Tibial nerve (tissue), 4 donors: Measurements from ENCODE around the gene GTPBP4.

Source experiments
- EP300 ChIP-seq, 2 donors: sonication (generic); formaldehyde crosslinking; IDR thresholded peaks; one replicate each; pipeline ENCODE4 v1.6.1; 2017; ENCODE audit warnings: antibody characterized with exemption in 2 of 2, mild to moderate bottlenecking in 1 of 2
- POLR2A ChIP-seq, 2 donors: fragments of 450-650 bp; IDR thresholded peaks; one replicate each; pipeline ENCODE4 v1.6.1; 2017; ENCODE audit warnings: antibody characterized with exemption in 2 of 2, mild to moderate bottlenecking in 2 of 2, moderate library complexity in 2 of 2
- TF ChIP-seq, protein P1 (sequence below), 5 experiments: fragments of 200-600 bp in 3 of 5; fragments of 450-650 bp in 2 of 5; sonication (generic) in 3 of 5; IDR thresholded peaks; one replicate each; pipeline ENCODE4 v1.5.1; 2016 to 2019; ENCODE audit warnings: antibody characterized with exemption in 5 of 5, mild to moderate bottlenecking in 3 of 5, moderate library complexity in 2 of 5

DNA sequence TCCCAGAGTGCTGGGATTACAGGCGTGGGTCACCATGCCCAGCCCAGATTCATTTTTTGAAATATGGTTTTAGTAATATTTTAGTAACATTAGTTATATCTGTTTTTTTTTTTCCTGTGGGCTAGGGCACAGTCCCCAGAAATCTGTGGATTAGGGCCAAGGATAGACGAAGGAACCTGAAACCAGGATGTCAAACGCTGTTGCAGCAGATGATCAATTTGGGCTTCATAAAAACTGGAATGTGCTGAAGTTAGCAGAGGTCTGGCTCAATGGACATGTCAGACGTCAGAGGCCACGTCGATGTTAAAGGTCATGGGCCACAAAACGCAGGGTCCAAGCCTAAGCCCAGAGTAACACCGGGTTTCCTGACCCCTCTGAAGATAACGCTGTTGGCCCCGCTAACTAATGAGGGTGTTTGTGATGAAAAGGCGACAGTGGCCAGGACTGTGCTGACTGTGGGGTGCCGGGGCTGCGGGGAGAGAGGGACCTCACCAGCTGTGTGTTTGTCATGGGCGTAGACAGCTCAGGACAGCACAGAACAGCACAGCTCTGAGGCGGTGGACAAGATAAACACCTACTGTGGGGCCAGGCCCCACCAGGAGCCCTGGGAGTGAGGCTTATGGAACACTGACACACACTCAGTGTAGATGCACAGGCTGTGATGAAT lies 23.8 kb upstream of the GTPBP4 start:
- TF ChIP-seq, protein P1, sequence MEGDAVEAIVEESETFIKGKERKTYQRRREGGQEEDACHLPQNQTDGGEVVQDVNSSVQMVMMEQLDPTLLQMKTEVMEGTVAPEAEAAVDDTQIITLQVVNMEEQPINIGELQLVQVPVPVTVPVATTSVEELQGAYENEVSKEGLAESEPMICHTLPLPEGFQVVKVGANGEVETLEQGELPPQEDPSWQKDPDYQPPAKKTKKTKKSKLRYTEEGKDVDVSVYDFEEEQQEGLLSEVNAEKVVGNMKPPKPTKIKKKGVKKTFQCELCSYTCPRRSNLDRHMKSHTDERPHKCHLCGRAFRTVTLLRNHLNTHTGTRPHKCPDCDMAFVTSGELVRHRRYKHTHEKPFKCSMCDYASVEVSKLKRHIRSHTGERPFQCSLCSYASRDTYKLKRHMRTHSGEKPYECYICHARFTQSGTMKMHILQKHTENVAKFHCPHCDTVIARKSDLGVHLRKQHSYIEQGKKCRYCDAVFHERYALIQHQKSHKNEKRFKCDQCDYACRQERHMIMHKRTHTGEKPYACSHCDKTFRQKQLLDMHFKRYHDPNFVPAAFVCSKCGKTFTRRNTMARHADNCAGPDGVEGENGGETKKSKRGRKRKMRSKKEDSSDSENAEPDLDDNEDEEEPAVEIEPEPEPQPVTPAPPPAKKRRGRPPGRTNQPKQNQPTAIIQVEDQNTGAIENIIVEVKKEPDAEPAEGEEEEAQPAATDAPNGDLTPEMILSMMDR (IDR thresholded peaks at IDR 0.05): no peak
- no peak for TF ChIP-seq POLR2A (IDR thresholded peaks at IDR 0.05)
- no peak for TF ChIP-seq EP300 (IDR thresholded peaks at IDR 0.05)
